Brain microvascular endothelial cell (primary cell): ENCODE measurements around the gene SDK2.

Experiments used
- DNase-seq: peaks from one replicate; pipeline ENCODE4 v3.0.0-alpha.2; 2020
- H3K27ac ChIP-seq: fragments of 250-450 bp; sonication (Bioruptor Pico); 2 replicates; pipeline ENCODE4 v1.5.1; 2020; ENCODE audit warnings: mild to moderate bottlenecking, moderate library complexity
- H3K27me3 ChIP-seq: fragments of 250-450 bp; sonication (Bioruptor Pico); replicated peaks from 2 replicates; pipeline ENCODE4 v1.5.1; 2020; ENCODE audit warnings: mild to moderate bottlenecking
- H3K36me3 ChIP-seq: fragments of 250-450 bp; sonication (Bioruptor Pico); replicated peaks from 2 replicates; pipeline ENCODE4 v1.5.1; 2020; ENCODE audit warnings: mild to moderate bottlenecking
- H3K4me3 ChIP-seq: 2 replicates; pipeline ENCODE4 v1.5.1; 2011; ENCODE audit warnings: low read depth, mild to moderate bottlenecking, control low read depth, low read length, moderate library complexity
- CTCF ChIP-seq: IDR thresholded peaks from 2 replicates; pipeline ENCODE4 v1.5.1; 2011; ENCODE audit warnings: low read depth, mild to moderate bottlenecking, moderate library complexity, low read length, control low read depth, inconsistent platforms; ENCODE audit errors: missing control alignments
- in situ Hi-C: cut with HindIII; loops from 2 replicates; pipeline ENCODE4 v1.10.0; 2017; ENCODE audit warnings: low sequenced_read_pairs, low pct_ligation_motif_present

SDK2 gene

GRCh38 chr17:73581379-73581778, 62.9 kb downstream of the SDK2 start:
- Histone ChIP-seq H3K27ac (no peak overlapping the region), H3K36me3 (no peaks in the 10 kb centered on the region), H3K27me3 (no peaks in the 10 kb centered on the region), H3K4me3 (no peak overlapping the region)
- in situ Hi-C loops: no loop called here
- no peak for TF ChIP-seq CTCF
- no peak for DNase-seq

GRCh38 chr17:73580073-73580710, 64.1 kb downstream of the SDK2 start:
- Histone ChIP-seq H3K36me3 (no peaks in the 10 kb centered on the region), H3K27ac (no peak overlapping the region), H3K4me3 (no peak overlapping the region), H3K27me3 (no peaks in the 10 kb centered on the region)
- no peak for TF ChIP-seq CTCF
- no peak for DNase-seq
- in situ Hi-C loops: no loop called here

GRCh38 chr17:73576556-73577098, 67.6 kb downstream of the SDK2 start:
- no peak for DNase-seq
- H3K27ac ChIP-seq: no peak overlapping the region
- no peaks in the 10 kb centered on the region for H3K36me3 ChIP-seq
- no peaks in the 10 kb centered on the region for H3K27me3 ChIP-seq
- TF ChIP-seq CTCF: no peak
- in situ Hi-C loops: no loop called here
- no peak overlapping the region for H3K4me3 ChIP-seq

GRCh38 chr17:73575470-73576221, 68.6 kb downstream of the SDK2 start:
- no peak for TF ChIP-seq CTCF
- Histone ChIP-seq H3K4me3 (no peak overlapping the region), H3K36me3 (no peaks in the 10 kb centered on the region), H3K27me3 (no peaks in the 10 kb centered on the region), H3K27ac (no peak overlapping the region)
- DNase-seq: no peak
- in situ Hi-C loops: no loop called here

GRCh38 chr17:73571511-73572130, 72.6 kb downstream of the SDK2 start:
- in situ Hi-C loops: no loop called here
- H3K27ac ChIP-seq: no peak overlapping the region
- DNase-seq: no peak
- H3K4me3 ChIP-seq: no peak overlapping the region
- TF ChIP-seq CTCF: no peak
- no peaks in the 10 kb centered on the region for H3K36me3 ChIP-seq
- no peaks in the 10 kb centered on the region for H3K27me3 ChIP-seq
